Measurements from ENCODE around the gene KRT16. TPM values are rescaled to one million over a fixed set of nuclear protein-coding genes. Genes with fewer than 3 reads are reported as not detected.

Gene KRT16
- total and polyA plus RNA-seq, 2 of the 8 experiments (the other 6 are each of a cell fraction or from before 2014, with no cell fraction given) = not detected

- ChIA-PET POLR2A (ENCODE audit: partially characterized antibody) (interaction anchor here (0.6 to 2.0 kb wide), 2 partner anchors 38 to 59 kb away, joined by 3 to 8 read pairs; partner anchors contain the start of gene KRT19), CTCF (ENCODE audit: partially characterized antibody) (interaction anchor here (0.9 to 2.5 kb wide), 5 partner anchors 9 to 76 kb away, joined by 3 to 9 read pairs (median 4); no protein-coding TSS in a partner anchor)
- H3K4me3 ChIP-seq (ENCODE audit: extremely low read depth in 1 of 4, insufficient read depth in 2 of 4, low read depth in 3 of 4, low read length in 4 of 4) = no peak within 1 kb of the TSS
- no peaks in the 10 kb centered on the region for H3K79me1 ChIP-seq (ENCODE audit: low read depth, low read length)
- no peak within 1 kb of the TSS for H3K4me2 ChIP-seq (ENCODE audit: insufficient read depth in 1 of 2, low read depth in 2 of 2, low read length in 2 of 2)
- no peak within 1 kb of the TSS for H2BK15ac ChIP-seq (ENCODE audit: low read length)
- H4K8ac ChIP-seq (ENCODE audit: extremely low read depth, insufficient read depth, low read length) = no peak within 1 kb of the TSS
- H3K14ac ChIP-seq (ENCODE audit: insufficient read length) = no peak within 1 kb of the TSS
- no peaks in the 10 kb centered on the region for H3K79me2 ChIP-seq (ENCODE audit: control insufficient read depth in 1 of 2, insufficient read depth in 2 of 2, low read length in 2 of 2)
- no peaks in the 10 kb centered on the region for H4K20me1 ChIP-seq (replicated peaks in 1 of 2; ENCODE audit: control insufficient read depth in 1 of 2, insufficient read depth in 2 of 2, low read length in 2 of 2)
- H2AFZ ChIP-seq (ENCODE audit: low read length) = no peak within 1 kb of the TSS
- no peak within 1 kb of the TSS for H2BK120ac ChIP-seq (replicated peaks; ENCODE audit: low read depth, low read length)
- H2BK5ac ChIP-seq (ENCODE audit: low read depth, low read length) = no peak within 1 kb of the TSS
- H3K27me3 ChIP-seq (replicated peaks in 1 of 4; ENCODE audit: control insufficient read depth in 3 of 4, extremely low read depth in 1 of 4, insufficient read depth in 3 of 4, low read length in 3 of 4) = no peaks in the 10 kb centered on the region
- no peak within 1 kb of the TSS for H2AK5ac ChIP-seq (ENCODE audit: low read depth, low read length)
- FAIRE-seq (no peak), DNase-seq (ENCODE audit: low read depth in 1 of 2, low spot score in 2 of 2) (no peak)
- no peak within 1 kb of the TSS for H2BK12ac ChIP-seq (ENCODE audit: low read depth, low read length)
- H2BK20ac ChIP-seq (ENCODE audit: low read length) = no peak within 1 kb of the TSS
- no peaks in the 10 kb centered on the region for H3K36me3 ChIP-seq (ENCODE audit: control insufficient read depth in 2 of 4, insufficient read depth in 4 of 4, low read length in 3 of 4)
- no peaks in the 10 kb centered on the region; a peak in 1 of 7 replicates for H3K4me1 ChIP-seq (replicated peaks in 1 of 4; ENCODE audit: control insufficient read depth in 3 of 4, insufficient read depth in 4 of 4, low read length in 3 of 4)
- H3K23me2 ChIP-seq (ENCODE audit: low read depth, low read length) = no peaks in the 10 kb centered on the region
- no peak within 1 kb of the TSS for H3K4ac ChIP-seq (replicated peaks; ENCODE audit: insufficient read length, low read depth, low read length)
- H3K9me3 ChIP-seq (ENCODE audit: insufficient read depth in 2 of 2, low read depth in 1 of 2, low read length in 1 of 2) = no peaks in the 10 kb centered on the region
- TF ChIP-seq CHD1 (IDR thresholded peaks at IDR 0.05; ENCODE audit: low read depth, low read length) = no peak
- no peak for TF ChIP-seq SIX5 (IDR thresholded peaks at IDR 0.05; ENCODE audit: low read depth, low read length)
- TF ChIP-seq EP300 (IDR thresholded peaks at IDR 0.05; ENCODE audit: borderline replicate concordance in 1 of 2, low read depth in 2 of 2, low read length in 2 of 2) = no peak
- no peak for TF ChIP-seq MAFK (IDR thresholded peaks at IDR 0.05; ENCODE audit: low read depth, low read length)
- TF ChIP-seq SRF (IDR thresholded peaks at IDR 0.05; ENCODE audit: low read depth, low read length) = no peak
- no peak for TF ChIP-seq TAF1 (IDR thresholded peaks at IDR 0.05; ENCODE audit: low read depth, low read length)
- H3K27ac ChIP-seq (ENCODE audit: low read depth, low read length) = no peak within 1 kb of the TSS
- no peak within 1 kb of the TSS for H4K5ac ChIP-seq (ENCODE audit: insufficient read length, low read depth, low read length)
- H3K18ac ChIP-seq (ENCODE audit: extremely low read depth, low read length) = no peak within 1 kb of the TSS
- H4K91ac ChIP-seq (replicated peaks; ENCODE audit: insufficient read length, low read length) = no peak within 1 kb of the TSS
- WGBS, 2 experiments (ENCODE audit: extremely low coverage in 1 of 2, insufficient coverage in 1 of 2, insufficient read length in 1 of 2, insufficient replicate concordance in 2 of 2, low coverage in 1 of 2, low lambda C conversion rate in 2 of 2, missing lambda C conversion rate in 1 of 2) = 84% methylated on average over 15 of the region's 15 CpGs; no CpG with 5 or more reads in 1 of the 2 experiments
- no peak within 1 kb of the TSS for H3K9ac ChIP-seq (replicated peaks in 1 of 4; ENCODE audit: extremely low read depth in 1 of 4, low read depth in 3 of 4, low read length in 3 of 4)
- H3K23ac ChIP-seq (ENCODE audit: insufficient read length) = no peak within 1 kb of the TSS
- no peak within 1 kb of the TSS for H3K56ac ChIP-seq (replicated peaks; ENCODE audit: insufficient read length, low read depth, low read length)
These were observed 25.6 kb downstream of the KRT16 start, which contains the start of gene KRT14 for GRCh38 chr17:41586863-41587495. KRT14 (minus strand) TSS chr17:41586895; CDS start chr17:41586834, 61 bp downstream.

All from H1 (cell line).